ENCODE results near the gene SGMS2. TPM values are rescaled to one million over a fixed set of nuclear protein-coding genes. Genes with fewer than 3 reads are reported as not detected.

SGMS2 gene
- total and polyA plus RNA-seq, 2 of the 4 experiments (the other 2 are of a cell fraction) = 13.4 to 37.5 TPM

DNA sequence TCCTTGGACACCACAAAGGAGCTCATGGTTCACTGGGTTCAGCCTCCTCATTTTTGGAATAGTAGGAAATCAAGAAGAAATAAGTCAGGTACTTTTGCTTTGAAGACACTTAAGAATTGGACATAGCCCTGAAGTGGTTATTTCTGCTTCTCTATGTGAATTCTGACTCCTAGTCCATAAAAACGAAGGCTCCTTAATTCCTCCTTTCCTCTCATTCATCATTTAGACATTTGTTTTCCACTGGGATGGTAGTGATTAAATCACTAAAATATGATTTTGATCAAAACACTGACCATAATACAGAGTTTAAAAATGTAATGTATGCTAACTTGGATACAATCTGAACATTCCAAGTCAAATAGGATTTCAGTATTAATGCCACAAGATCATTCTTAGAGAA, 71.9 kb downstream of the SGMS2 start:
- peak; percentile 7; the same call in 1 of the 2 replicates for ATAC-seq (ENCODE audit: low read depth)
- dilution Hi-C loops (cut with HindIII; ENCODE audit: low sequenced_read_pairs, unreplicated experiment) = no loop called here

More for the DNA sequence above, 71.9 kb downstream of the SGMS2 start:
- TF ChIP-seq POLR2A (IDR thresholded peaks at IDR 0.05; ENCODE audit: low read depth, low read length) (no peak), MAZ (IDR thresholded peaks at IDR 0.05; ENCODE audit: borderline replicate concordance, low read depth, low read length) (no peak), CEBPB (IDR thresholded peaks at IDR 0.05; ENCODE audit: low read depth, low read length) (no peak), RAD21 (IDR thresholded peaks at IDR 0.05; ENCODE audit: low read length) (no peak), NFE2L2 (IDR thresholded peaks at IDR 0.05; ENCODE audit: low read depth, low read length) (no peak), CHD1 (IDR thresholded peaks at IDR 0.05; ENCODE audit: low read depth, low read length) (no peak), MXI1 (IDR thresholded peaks at IDR 0.05; ENCODE audit: borderline replicate concordance, low read depth, low read length) (no peak), FOS (IDR thresholded peaks at IDR 0.05; ENCODE audit: low read depth, low read length) (no peak), RCOR1 (IDR thresholded peaks at IDR 0.05; ENCODE audit: insufficient replicate concordance, low read length) (no peak), BHLHE40 (IDR thresholded peaks at IDR 0.05; ENCODE audit: low read depth, low read length) (no peak), RFX5 (IDR thresholded peaks at IDR 0.05; ENCODE audit: low read depth, low read length) (no peak), MAFK (IDR thresholded peaks at IDR 0.05; ENCODE audit: low read depth, low read length) (no peak), SMC3 (IDR thresholded peaks at IDR 0.05; ENCODE audit: low read depth, low read length) (no peak)
- TF ChIP-seq, protein P1, sequence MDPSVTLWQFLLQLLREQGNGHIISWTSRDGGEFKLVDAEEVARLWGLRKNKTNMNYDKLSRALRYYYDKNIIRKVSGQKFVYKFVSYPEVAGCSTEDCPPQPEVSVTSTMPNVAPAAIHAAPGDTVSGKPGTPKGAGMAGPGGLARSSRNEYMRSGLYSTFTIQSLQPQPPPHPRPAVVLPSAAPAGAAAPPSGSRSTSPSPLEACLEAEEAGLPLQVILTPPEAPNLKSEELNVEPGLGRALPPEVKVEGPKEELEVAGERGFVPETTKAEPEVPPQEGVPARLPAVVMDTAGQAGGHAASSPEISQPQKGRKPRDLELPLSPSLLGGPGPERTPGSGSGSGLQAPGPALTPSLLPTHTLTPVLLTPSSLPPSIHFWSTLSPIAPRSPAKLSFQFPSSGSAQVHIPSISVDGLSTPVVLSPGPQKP (IDR thresholded peaks at IDR 0.05; ENCODE audit: borderline replicate concordance, low read depth, low read length) = no peak
- TF ChIP-seq, protein P2, sequence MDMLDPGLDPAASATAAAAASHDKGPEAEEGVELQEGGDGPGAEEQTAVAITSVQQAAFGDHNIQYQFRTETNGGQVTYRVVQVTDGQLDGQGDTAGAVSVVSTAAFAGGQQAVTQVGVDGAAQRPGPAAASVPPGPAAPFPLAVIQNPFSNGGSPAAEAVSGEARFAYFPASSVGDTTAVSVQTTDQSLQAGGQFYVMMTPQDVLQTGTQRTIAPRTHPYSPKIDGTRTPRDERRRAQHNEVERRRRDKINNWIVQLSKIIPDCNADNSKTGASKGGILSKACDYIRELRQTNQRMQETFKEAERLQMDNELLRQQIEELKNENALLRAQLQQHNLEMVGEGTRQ (IDR thresholded peaks at IDR 0.05; ENCODE audit: low read depth, low read length) = no peak
- TF ChIP-seq, protein P3, sequence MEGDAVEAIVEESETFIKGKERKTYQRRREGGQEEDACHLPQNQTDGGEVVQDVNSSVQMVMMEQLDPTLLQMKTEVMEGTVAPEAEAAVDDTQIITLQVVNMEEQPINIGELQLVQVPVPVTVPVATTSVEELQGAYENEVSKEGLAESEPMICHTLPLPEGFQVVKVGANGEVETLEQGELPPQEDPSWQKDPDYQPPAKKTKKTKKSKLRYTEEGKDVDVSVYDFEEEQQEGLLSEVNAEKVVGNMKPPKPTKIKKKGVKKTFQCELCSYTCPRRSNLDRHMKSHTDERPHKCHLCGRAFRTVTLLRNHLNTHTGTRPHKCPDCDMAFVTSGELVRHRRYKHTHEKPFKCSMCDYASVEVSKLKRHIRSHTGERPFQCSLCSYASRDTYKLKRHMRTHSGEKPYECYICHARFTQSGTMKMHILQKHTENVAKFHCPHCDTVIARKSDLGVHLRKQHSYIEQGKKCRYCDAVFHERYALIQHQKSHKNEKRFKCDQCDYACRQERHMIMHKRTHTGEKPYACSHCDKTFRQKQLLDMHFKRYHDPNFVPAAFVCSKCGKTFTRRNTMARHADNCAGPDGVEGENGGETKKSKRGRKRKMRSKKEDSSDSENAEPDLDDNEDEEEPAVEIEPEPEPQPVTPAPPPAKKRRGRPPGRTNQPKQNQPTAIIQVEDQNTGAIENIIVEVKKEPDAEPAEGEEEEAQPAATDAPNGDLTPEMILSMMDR (conservative IDR thresholded peaks at IDR 0.05; ENCODE audit: low read depth, low read length) = no peak
- Histone ChIP-seq H3K27me3 (ENCODE audit: control insufficient read depth, insufficient read depth, low read length) (peaks cover 13% of the 10 kb centered on the region), H3K14ac (replicated peaks; ENCODE audit: low read depth, low read length) (no peak overlapping the region), H3K56ac (ENCODE audit: extremely low read depth, insufficient read depth, low read length) (0 out of 2 replicates have a peak overlapping the region, but pooled peaks have one; percentile 11), H3K36me3 (ENCODE audit: control insufficient read depth, insufficient read depth, low read length) (no peaks in the 10 kb centered on the region), H3K9me3 (ENCODE audit: control insufficient read depth, insufficient read depth, low read length) (no peaks in the 10 kb centered on the region), H2AK9ac (replicated peaks; ENCODE audit: low read depth, low read length, poor library complexity) (no peak overlapping the region), H3K4me2 (ENCODE audit: low read depth, low read length) (peak overlapping the region; percentile 61), H3K4me3 (ENCODE audit: insufficient read depth, low read depth, low read length) (no peak overlapping the region; the same call in 1 of the 2 replicates), H4K5ac (ENCODE audit: low read depth, low read length) (no peak overlapping the region), H2BK20ac (ENCODE audit: low read depth, low read length) (no peak overlapping the region), H4K20me1 (ENCODE audit: insufficient read depth, low read length) (peaks cover 13% of the 10 kb centered on the region; the same call in 1 of the 2 replicates), H4K8ac (ENCODE audit: low read depth in 2 of 2, low read length in 2 of 2) (no peak overlapping the region), H2BK15ac (ENCODE audit: low read depth, low read length) (no peak overlapping the region), H3K27ac (ENCODE audit: insufficient read depth, low read length) (peak overlapping the region; percentile 51; the same call in 1 of the 2 replicates), H3K9ac (ENCODE audit: low read depth, low read length) (no peak overlapping the region), H3K4ac (ENCODE audit: low read depth, low read length) (no peak overlapping the region), H2AFZ (replicated peaks; ENCODE audit: low read length, poor library complexity) (no peak overlapping the region), H2BK120ac (ENCODE audit: low read depth, low read length) (no peak overlapping the region), H3K79me1 (ENCODE audit: low read depth in 1 of 2, low read length in 2 of 2) (no peaks in the 10 kb centered on the region), H3K9me1 (ENCODE audit: insufficient read depth, low read length) (peaks cover 3% of the 10 kb centered on the region; the same call in 1 of the 2 replicates), H3K4me1 (ENCODE audit: control insufficient read depth, insufficient read depth, low read length) (peaks cover 6% of the 10 kb centered on the region), H2AK5ac (ENCODE audit: low read depth, low read length) (no peak overlapping the region), H3K23ac (ENCODE audit: low read depth, low read length) (no peak overlapping the region), H4K91ac (ENCODE audit: insufficient read depth, low read depth, low read length) (no peak overlapping the region), H3K18ac (ENCODE audit: low read depth, low read length) (peak overlapping the region; percentile 32; the same call in 1 of the 2 replicates), H2BK5ac (ENCODE audit: low read depth, low read length, poor library complexity, severe bottlenecking) (peak overlapping the region; percentile 55)
- POLR2A ChIA-PET (ENCODE audit: unreplicated experiment) = no interaction called here
- intact Hi-C loops (cut with micrococcal nuclease) = loop anchor here (2.0 kb wide), 1 partner anchor 72 kb away; the partner anchor contains the start of gene SGMS2
- BruUV-seq (replicated peaks) = no TSS peak
- in situ Hi-C loops (cut with MboI; ENCODE audit: low sequenced_read_pairs) = no loop called here
- CTCF ChIA-PET = interaction anchor here (0.9 kb wide), 1 partner anchor 43 kb away, joined by 3 read pairs; no protein-coding TSS in a partner anchor
- DNase-seq = no peak
- WGBS, 2 experiments (ENCODE audit: extremely low coverage in 2 of 2, insufficient read length in 1 of 2) = no CpG with 5 or more reads among the region's 1 CpG
